Coronary artery (tissue), 2 donors: ENCODE data around the gene CCDC158.
A peak's percentile ranks its signal among the peaks of the same experiment; 100 is the strongest.
"Not testable (repeated sequence)": the region's sequence is repeated elsewhere in the genome, so short reads cannot be mapped to it uniquely, and the experiment has no call there.

ENCODE experiments used
- DNase-seq: peaks from one replicate; pipeline ENCODE4 v3.0.0-alpha.2; 2017; ENCODE audit warnings: low spot score
- H3K27ac ChIP-seq, 2 donors: fragments of 200-600 bp; sonication (generic); one replicate each; pipeline ENCODE4 v1.5.1; 2016 to 2019
- H3K4me3 ChIP-seq: fragments of 200-600 bp; sonication (generic); 2 replicates; pipeline ENCODE4 v1.5.1; 2016; ENCODE audit warnings: mild to moderate bottlenecking, moderate library complexity
- CTCF ChIP-seq: fragments of 200-600 bp; sonication (generic); IDR thresholded peaks from one replicate; pipeline ENCODE4 v1.5.1; 2019; ENCODE audit warnings: antibody characterized with exemption

Gene CCDC158

GRCh38 chr4:76457885-76458284 lies 36.9 kb upstream of the CCDC158 start:
- no peak overlapping the region for H3K27ac ChIP-seq
- no peak for TF ChIP-seq CTCF
- no peak for DNase-seq
- no peak overlapping the region for H3K4me3 ChIP-seq

GRCh38 chr4:76454073-76454472 lies 33.1 kb upstream of the CCDC158 start:
- H3K27ac ChIP-seq, H3K4me3 ChIP-seq, DNase-seq: not testable (repeated sequence)

- Histone ChIP-seq H3K27ac (no peak overlapping the region), H3K4me3 (no peak overlapping the region)
- no peak for DNase-seq
- TF ChIP-seq CTCF, result no peak
Measured at GRCh38 chr4:76453232-76453631, 32.3 kb upstream of the CCDC158 start.

- no peak overlapping the region for H3K27ac ChIP-seq
- no peak overlapping the region for H3K4me3 ChIP-seq
- TF ChIP-seq CTCF, result no peak
- DNase-seq, result no peak
Measured at GRCh38 chr4:76449833-76450232, 28.9 kb upstream of the CCDC158 start.

GRCh38 chr4:76449362-76449767 lies 28.4 kb upstream of the CCDC158 start:
- TF ChIP-seq CTCF, result no peak
- no peak overlapping the region for H3K4me3 ChIP-seq
- H3K27ac ChIP-seq, result no peak overlapping the region
- DNase-seq, result no peak

- peak overlapping the region in 1 of 2 donors; percentile 22 for H3K27ac ChIP-seq
- no peak for DNase-seq
- no peak for TF ChIP-seq CTCF
- no peak overlapping the region for H3K4me3 ChIP-seq
Measured at GRCh38 chr4:76448211-76448610, 27.3 kb upstream of the CCDC158 start.

- Histone ChIP-seq H3K27ac (no peak overlapping the region), H3K4me3 (no peak overlapping the region)
- DNase-seq, result no peak
- no peak for TF ChIP-seq CTCF
Measured at GRCh38 chr4:76447393-76447851, 26.5 kb upstream of the CCDC158 start.

- Histone ChIP-seq H3K4me3 (no peak overlapping the region), H3K27ac (no peak overlapping the region)
- DNase-seq, result no peak
- no peak for TF ChIP-seq CTCF
Measured at GRCh38 chr4:76445911-76446310, 25.0 kb upstream of the CCDC158 start.
